ENCODE results near the gene ZNF638.

The ZNF638 gene

DNA sequence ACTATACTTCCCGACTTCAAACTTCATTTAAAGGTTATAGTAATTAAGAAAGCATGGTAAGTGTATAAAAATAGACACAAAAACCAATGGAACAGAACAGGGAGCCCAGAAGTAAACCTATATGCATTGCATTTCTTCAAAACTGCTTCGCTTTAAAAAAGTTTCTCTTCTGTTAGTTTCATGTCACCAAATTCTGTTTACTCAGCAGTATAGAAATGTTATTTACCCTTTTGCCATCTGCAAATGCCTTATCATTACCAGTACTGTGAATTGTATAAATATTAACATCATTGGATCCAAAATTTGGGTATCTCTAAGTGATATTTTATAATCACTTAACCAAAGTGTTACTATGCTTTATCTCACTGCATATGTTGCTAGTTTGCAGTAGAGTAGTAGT lies 45.9 kb upstream of the ZNF638 start:
- Histone ChIP-seq H3K27ac (ENCODE audit: low read depth, low read length) (no peak overlapping the region), H3K36me3 (ENCODE audit: control insufficient read depth in 1 of 2, insufficient read depth in 2 of 2, low read length in 2 of 2) (no peaks in the 10 kb centered on the region), H3K79me1 (ENCODE audit: low read length) (no peaks in the 10 kb centered on the region), H3K9ac (ENCODE audit: low read length) (no peak overlapping the region), H4K91ac (ENCODE audit: low read depth, low read length) (no peak overlapping the region), H2AK5ac (ENCODE audit: low read length) (no peak overlapping the region), H2BK5ac (ENCODE audit: low read depth, low read length, poor library complexity) (no peak overlapping the region), H3K4ac (ENCODE audit: low read depth, low read length) (no peak overlapping the region), H2AFZ (ENCODE audit: insufficient read depth, low read length, poor library complexity) (no peak overlapping the region), H3K9me3 (ENCODE audit: insufficient read depth, low read depth, low read length) (no peaks in the 10 kb centered on the region), H3K4me3 (ENCODE audit: low read depth, low read length) (no peak overlapping the region), H4K8ac (ENCODE audit: low read depth, low read length) (no peak overlapping the region), H3K4me1 (ENCODE audit: control insufficient read depth in 1 of 2, insufficient read depth in 2 of 2, low read length in 2 of 2) (no peaks in the 10 kb centered on the region), H3K14ac (ENCODE audit: low read length) (no peak overlapping the region), H4K12ac (ENCODE audit: low read depth, low read length) (no peak overlapping the region), H2BK120ac (ENCODE audit: insufficient read depth, low read length, poor library complexity) (no peak overlapping the region), H3K23ac (ENCODE audit: low read length) (no peak overlapping the region), H3K27me3 (ENCODE audit: insufficient read depth, low read length) (no peaks in the 10 kb centered on the region), H3K18ac (ENCODE audit: low read length) (no peak overlapping the region), H3K4me2 (ENCODE audit: low read length) (no peak overlapping the region), H3K79me2 (ENCODE audit: control insufficient read depth, insufficient read depth, low read length, poor library complexity) (no peaks in the 10 kb centered on the region), H2BK12ac (ENCODE audit: low read length) (no peak overlapping the region)
- DNase-seq, result no peak
- WGBS (ENCODE audit: extremely low coverage, insufficient coverage, insufficient read length), result no CpG with 5 or more reads among the region's 2 CpGs

DNA sequence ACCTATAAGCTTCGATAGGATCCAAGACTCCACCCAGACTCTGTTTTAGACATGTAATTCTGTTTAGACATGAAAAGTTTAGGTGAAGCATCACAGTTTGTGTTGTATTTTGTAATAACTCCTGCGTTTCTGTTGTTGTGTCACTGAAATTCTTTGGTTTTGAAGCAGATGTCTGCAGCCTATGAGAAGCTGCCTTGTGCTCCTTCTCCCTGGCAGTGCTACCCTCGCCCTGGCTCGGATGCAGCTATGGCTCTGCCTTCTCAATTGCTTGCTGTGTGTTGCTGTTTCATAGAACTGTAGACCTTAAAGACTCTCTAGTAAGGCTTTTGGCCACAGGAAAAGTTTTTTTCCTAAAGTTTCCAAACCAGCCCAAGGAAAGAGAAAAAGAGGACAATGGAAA lies 40.2 kb upstream of the ZNF638 start:
- no peak overlapping the region for H3K27ac ChIP-seq (ENCODE audit: low read depth, low read length)
- no peak for DNase-seq
- no peak overlapping the region for H3K4ac ChIP-seq (ENCODE audit: low read depth, low read length)
- no peak overlapping the region for H3K14ac ChIP-seq (ENCODE audit: low read length)
- no peaks in the 10 kb centered on the region for H3K79me1 ChIP-seq (ENCODE audit: low read length)
- H3K4me1 ChIP-seq (ENCODE audit: control insufficient read depth in 1 of 2, insufficient read depth in 2 of 2, low read length in 2 of 2), result no peaks in the 10 kb centered on the region
- H3K4me3 ChIP-seq (ENCODE audit: low read depth, low read length), result no peak overlapping the region
- H3K23ac ChIP-seq (ENCODE audit: low read length), result no peak overlapping the region
- no peak overlapping the region for H3K9ac ChIP-seq (ENCODE audit: low read length)
- H2AK5ac ChIP-seq (ENCODE audit: low read length), result no peak overlapping the region
- no peak overlapping the region for H3K18ac ChIP-seq (ENCODE audit: low read length)
- no peak overlapping the region for H2AFZ ChIP-seq (ENCODE audit: insufficient read depth, low read length, poor library complexity)
- H3K79me2 ChIP-seq (ENCODE audit: control insufficient read depth, insufficient read depth, low read length, poor library complexity), result no peaks in the 10 kb centered on the region
- H2BK120ac ChIP-seq (ENCODE audit: insufficient read depth, low read length, poor library complexity), result no peak overlapping the region
- H3K4me2 ChIP-seq (ENCODE audit: low read length), result no peak overlapping the region
- no CpG with 5 or more reads among the region's 4 CpGs for WGBS (ENCODE audit: extremely low coverage, insufficient coverage, insufficient read length)
- no peak overlapping the region for H2BK5ac ChIP-seq (ENCODE audit: low read depth, low read length, poor library complexity)
- no peak overlapping the region for H4K91ac ChIP-seq (ENCODE audit: low read depth, low read length)
- H3K27me3 ChIP-seq (ENCODE audit: insufficient read depth, low read length), result no peaks in the 10 kb centered on the region
- no peak overlapping the region for H4K12ac ChIP-seq (ENCODE audit: low read depth, low read length)
- no peak overlapping the region for H2BK12ac ChIP-seq (ENCODE audit: low read length)
- no peak overlapping the region for H4K8ac ChIP-seq (ENCODE audit: low read depth, low read length)
- no peaks in the 10 kb centered on the region for H3K36me3 ChIP-seq (ENCODE audit: control insufficient read depth in 1 of 2, insufficient read depth in 2 of 2, low read length in 2 of 2)
- no peaks in the 10 kb centered on the region for H3K9me3 ChIP-seq (ENCODE audit: insufficient read depth, low read depth, low read length)

DNA sequence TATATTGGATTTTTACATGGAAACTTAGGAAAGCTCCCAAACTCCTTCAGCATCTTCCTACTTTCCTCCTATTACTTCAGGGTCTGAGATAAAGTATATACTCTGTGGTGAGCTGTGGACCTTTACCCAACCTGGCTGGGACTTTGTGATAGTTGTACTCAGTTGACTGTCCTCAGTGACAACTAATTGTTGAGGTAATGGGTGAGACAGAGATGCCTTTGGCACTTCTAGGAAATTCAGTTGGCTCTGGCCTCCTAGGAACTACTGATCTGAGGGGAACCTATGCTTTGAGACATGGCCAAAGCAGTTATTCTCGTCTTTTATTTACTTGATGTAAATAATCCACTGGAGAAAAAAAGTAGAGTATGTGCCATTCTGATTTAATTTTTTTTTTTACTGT lies 39.4 kb upstream of the ZNF638 start:
- Histone ChIP-seq H2BK12ac (ENCODE audit: low read length) (no peak overlapping the region), H3K27ac (ENCODE audit: low read depth, low read length) (no peak overlapping the region), H2AK5ac (ENCODE audit: low read length) (no peak overlapping the region), H2BK120ac (ENCODE audit: insufficient read depth, low read length, poor library complexity) (no peak overlapping the region), H4K8ac (ENCODE audit: low read depth, low read length) (no peak overlapping the region), H3K18ac (ENCODE audit: low read length) (no peak overlapping the region), H3K36me3 (ENCODE audit: control insufficient read depth in 1 of 2, insufficient read depth in 2 of 2, low read length in 2 of 2) (no peaks in the 10 kb centered on the region), H4K91ac (ENCODE audit: low read depth, low read length) (no peak overlapping the region), H3K9ac (ENCODE audit: low read length) (no peak overlapping the region), H3K4me1 (ENCODE audit: control insufficient read depth in 1 of 2, insufficient read depth in 2 of 2, low read length in 2 of 2) (no peaks in the 10 kb centered on the region), H3K4me2 (ENCODE audit: low read length) (no peak overlapping the region), H2AFZ (ENCODE audit: insufficient read depth, low read length, poor library complexity) (no peak overlapping the region), H3K79me2 (ENCODE audit: control insufficient read depth, insufficient read depth, low read length, poor library complexity) (no peaks in the 10 kb centered on the region), H3K23ac (ENCODE audit: low read length) (no peak overlapping the region), H4K12ac (ENCODE audit: low read depth, low read length) (no peak overlapping the region), H3K79me1 (ENCODE audit: low read length) (no peaks in the 10 kb centered on the region), H2BK5ac (ENCODE audit: low read depth, low read length, poor library complexity) (no peak overlapping the region), H3K4ac (ENCODE audit: low read depth, low read length) (no peak overlapping the region), H3K4me3 (ENCODE audit: low read depth, low read length) (no peak overlapping the region), H3K9me3 (ENCODE audit: insufficient read depth, low read depth, low read length) (no peaks in the 10 kb centered on the region), H3K27me3 (ENCODE audit: insufficient read depth, low read length) (no peaks in the 10 kb centered on the region), H3K14ac (ENCODE audit: low read length) (no peak overlapping the region)
- no peak for DNase-seq
- WGBS (ENCODE audit: extremely low coverage, insufficient coverage, insufficient read length), result no CpG with 5 or more reads among the region's 1 CpG

DNA sequence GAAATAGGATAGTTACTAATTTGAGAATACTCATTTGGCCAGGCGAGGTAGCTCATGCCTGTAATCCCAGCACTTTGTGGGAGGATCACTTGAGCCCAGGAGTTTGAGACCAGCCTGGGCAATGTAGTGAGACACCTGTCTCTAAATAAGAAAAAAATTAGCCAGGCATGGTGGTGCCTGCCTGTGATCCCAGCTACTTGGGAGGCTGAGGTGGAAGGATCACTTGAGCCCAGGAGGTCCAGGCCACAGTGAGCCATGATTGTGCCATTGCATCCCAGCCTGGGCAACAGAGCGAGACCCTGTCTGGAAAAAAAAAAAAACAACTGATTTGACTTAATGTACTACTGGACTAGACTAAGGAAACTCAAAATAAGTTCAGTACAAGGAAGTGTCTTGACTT lies 32.7 kb upstream of the ZNF638 start:
- DNase-seq, result no peak
- no peaks in the 10 kb centered on the region for H3K4me1 ChIP-seq (ENCODE audit: control insufficient read depth in 1 of 2, insufficient read depth in 2 of 2, low read length in 2 of 2)
- no peak overlapping the region for H2AFZ ChIP-seq (ENCODE audit: insufficient read depth, low read length, poor library complexity)
- no peak overlapping the region for H3K14ac ChIP-seq (ENCODE audit: low read length)
- no peak overlapping the region for H4K91ac ChIP-seq (ENCODE audit: low read depth, low read length)
- no peak overlapping the region for H4K8ac ChIP-seq (ENCODE audit: low read depth, low read length)
- H3K27me3 ChIP-seq (ENCODE audit: insufficient read depth, low read length), result no peaks in the 10 kb centered on the region
- H2BK12ac ChIP-seq (ENCODE audit: low read length), result no peak overlapping the region
- H3K4ac ChIP-seq (ENCODE audit: low read depth, low read length), result no peak overlapping the region
- no peaks in the 10 kb centered on the region for H3K9me3 ChIP-seq (ENCODE audit: insufficient read depth, low read depth, low read length)
- no peak overlapping the region for H2BK5ac ChIP-seq (ENCODE audit: low read depth, low read length, poor library complexity)
- H3K79me2 ChIP-seq (ENCODE audit: control insufficient read depth, insufficient read depth, low read length, poor library complexity), result no peaks in the 10 kb centered on the region
- H3K36me3 ChIP-seq (ENCODE audit: control insufficient read depth in 1 of 2, insufficient read depth in 2 of 2, low read length in 2 of 2), result no peaks in the 10 kb centered on the region
- no peak overlapping the region for H3K23ac ChIP-seq (ENCODE audit: low read length)
- H2BK120ac ChIP-seq (ENCODE audit: insufficient read depth, low read length, poor library complexity), result no peak overlapping the region
- H3K27ac ChIP-seq (ENCODE audit: low read depth, low read length), result no peak overlapping the region
- no peak overlapping the region for H3K4me3 ChIP-seq (ENCODE audit: low read depth, low read length)
- no CpG with 5 or more reads among the region's 2 CpGs for WGBS (ENCODE audit: extremely low coverage, insufficient coverage, insufficient read length)
- H3K18ac ChIP-seq (ENCODE audit: low read length), result no peak overlapping the region
- no peak overlapping the region for H3K9ac ChIP-seq (ENCODE audit: low read length)
- H3K79me1 ChIP-seq (ENCODE audit: low read length), result no peaks in the 10 kb centered on the region
- no peak overlapping the region for H4K12ac ChIP-seq (ENCODE audit: low read depth, low read length)
- no peak overlapping the region for H2AK5ac ChIP-seq (ENCODE audit: low read length)
- H3K4me2 ChIP-seq (ENCODE audit: low read length), result no peak overlapping the region
